Embryonic facial prominence (tissue), 1 donor: ENCODE measurements around the gene ARHGAP21.

ENCODE experiments used
- DNase-seq: peaks from one replicate; pipeline ENCODE4 v3.0.0-alpha.2; 2016; ENCODE audit errors: extremely low spot score

Gene ARHGAP21

DNA sequence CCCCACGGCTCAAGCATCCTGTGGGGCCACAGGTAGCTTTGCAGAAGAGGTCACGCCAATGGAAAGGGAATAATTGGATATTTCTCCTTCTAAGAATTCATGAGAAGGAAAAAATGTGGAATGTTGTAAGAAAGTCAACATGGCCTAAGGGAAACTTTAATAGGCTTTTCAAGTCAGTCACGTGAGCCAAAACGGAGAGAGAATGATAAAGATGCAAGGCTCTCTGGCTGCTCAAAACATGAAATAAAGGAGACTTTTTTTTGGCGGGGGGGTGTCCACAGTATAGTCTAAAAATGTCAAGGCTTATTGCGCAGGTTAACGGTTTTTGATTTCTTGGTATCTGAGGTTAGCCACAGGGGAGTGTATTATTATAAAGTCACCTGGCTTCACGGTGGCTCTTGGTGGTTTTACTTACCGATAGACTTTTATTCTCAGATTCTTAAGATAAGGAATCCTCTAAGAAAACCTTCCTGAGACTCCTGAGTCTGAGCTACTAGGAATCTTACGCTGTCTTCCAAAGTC lies 148.1 kb downstream of the ARHGAP21 start:
- DNase-seq: no peak

DNA sequence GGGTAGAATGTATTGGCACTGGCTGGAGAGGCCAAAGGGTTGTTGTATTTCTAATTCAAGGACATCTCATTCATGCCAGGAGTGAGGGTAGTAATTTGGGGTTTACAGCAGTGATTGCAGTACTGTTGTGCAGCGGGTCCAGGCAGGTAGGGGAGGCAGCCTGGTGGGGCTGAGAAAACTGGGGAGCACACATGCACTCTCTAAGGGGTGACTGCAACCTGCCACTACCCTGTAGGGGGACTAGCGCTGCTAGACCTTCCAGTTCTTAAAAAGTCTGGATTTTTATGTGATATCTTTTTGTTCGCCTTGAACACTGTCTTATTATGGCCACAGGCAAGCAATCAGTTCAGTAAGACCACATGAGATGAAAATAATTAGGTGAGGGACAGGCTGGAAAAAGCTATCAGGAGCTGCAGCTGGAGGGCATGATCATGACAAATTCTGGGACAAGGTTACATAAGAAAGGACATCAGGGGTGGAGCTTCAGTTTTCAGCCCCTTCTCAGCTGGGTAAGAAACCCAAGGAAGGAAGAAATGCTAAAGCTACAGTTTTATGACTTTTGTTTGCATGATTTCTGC lies 149.0 kb downstream of the ARHGAP21 start:
- DNase-seq: no peak

DNA sequence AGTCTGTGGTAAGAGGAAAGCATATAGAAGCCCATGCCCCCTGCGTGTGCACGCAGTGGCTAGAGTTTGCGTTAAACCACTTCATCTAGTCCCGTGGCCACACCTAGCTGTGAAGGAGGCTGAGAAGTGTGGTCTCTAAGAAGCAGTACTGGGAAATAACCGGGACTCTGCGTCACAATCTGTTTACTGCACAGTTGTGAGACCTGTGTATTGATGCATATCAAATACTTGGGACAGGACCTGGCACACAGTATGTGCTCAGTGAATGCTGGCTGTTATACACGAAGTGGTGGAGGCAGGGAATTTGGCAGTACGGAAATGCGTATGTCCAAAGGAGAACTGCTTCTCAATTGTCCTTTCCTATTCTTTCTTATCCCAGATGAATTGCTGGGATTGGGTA lies 149.5 kb downstream of the ARHGAP21 start:
- DNase-seq: no peak

DNA sequence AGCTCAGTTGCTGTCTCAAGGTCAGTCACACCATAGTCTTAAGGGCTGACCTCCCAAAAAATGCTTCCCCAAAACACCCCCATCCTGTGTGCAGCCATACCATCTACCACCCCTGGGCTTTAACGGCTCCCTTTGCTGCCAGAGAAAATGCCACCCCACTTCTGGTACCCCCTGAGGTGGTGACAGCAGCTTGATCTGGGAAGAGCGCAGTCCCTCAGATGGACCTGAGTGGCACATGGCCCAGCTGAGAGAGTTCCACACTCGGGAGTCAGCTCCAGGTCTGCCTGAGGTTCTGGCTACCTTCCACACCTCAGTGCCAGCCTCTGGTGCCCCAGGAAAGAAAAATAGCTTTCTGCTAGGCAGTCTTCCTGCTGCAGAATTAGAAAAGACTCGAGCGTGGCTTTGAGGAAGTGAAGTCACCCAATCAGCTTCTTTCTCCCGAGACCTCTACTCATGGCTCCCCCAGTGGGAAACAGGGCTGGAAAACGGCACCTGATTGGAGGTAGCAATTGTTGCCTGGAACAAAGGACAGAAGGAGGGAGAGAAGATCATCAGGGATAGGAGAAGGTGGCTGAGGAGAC lies 151.7 kb downstream of the ARHGAP21 start:
- DNase-seq: no peak

DNA sequence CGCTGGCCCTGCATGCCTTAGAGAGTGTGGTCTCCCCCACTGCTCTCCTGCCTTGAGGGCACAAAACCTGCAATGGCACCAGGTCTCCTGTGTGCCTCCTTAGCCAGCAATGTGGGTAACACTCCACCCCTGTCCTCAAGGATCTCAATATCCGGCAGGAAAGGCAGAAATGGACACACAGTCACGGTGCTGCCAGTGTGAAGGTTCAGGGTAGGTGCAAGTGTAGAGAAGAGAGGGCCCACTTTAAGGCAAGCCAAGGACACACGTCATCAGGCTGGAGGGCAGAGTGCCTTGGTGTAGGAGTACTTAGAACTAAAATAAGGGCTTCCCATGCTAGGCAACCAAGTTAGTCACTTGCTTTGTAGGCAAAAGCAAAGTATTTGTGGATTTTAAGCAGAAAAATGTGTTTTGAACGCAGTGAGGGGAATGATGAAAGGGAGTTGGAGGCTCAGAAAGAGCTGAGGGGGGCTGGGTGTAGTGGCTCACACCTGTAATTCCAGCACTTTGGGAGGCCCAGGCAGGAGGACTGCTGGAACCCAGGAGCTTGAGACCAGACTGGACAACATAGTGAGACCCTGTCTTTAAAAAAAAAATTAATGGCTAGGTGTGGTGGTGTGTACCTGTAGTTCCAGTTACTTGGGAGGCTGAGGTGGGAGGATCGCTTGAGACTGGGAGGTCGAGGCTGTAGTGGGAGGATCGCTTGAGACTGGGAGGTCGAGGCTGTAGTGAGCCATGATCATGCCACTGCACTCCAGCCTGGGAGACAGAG lies 152.8 kb downstream of the ARHGAP21 start:
- DNase-seq: no peak

DNA sequence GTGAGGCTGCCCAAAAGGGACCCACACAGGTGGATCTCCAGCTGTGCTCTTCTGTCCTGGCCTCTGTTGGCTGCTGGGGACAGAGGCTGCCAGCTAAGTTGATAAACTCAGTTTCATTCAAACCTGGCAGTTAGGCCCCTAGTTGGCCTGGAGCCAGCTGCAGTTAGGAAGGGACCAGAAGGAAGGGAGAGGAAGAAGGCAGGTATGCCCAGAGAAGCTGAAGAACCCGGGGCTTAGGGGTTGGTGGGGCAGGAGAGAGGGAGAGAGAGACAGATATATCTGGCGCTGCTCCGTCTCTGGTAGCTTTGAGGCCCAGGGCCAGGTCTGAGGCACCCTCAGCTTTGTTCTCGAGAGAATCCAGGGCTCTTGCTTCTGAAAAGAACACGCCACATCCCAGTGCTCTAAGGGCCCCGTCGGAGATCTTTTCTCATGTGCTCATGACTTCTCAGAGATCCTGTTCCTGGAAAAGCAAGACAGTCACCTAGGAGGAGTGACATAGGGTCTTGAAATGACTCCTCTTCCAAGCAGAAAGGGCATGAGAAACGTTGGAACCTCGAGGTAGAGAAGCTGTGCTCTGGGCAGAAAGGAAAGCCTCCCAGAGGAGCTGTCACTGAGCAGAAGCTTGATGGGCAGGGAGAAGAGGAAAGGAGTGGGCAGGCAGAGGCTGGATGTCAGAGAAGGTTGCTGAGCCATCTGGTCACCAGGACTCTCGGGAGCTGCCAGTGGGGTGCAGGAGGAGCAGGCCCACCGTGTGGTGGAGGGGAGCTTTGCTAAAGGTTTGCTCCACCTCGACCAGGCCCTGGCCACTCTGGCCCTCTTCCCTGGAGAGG lies 153.6 kb downstream of the ARHGAP21 start:
- DNase-seq: no peak

DNA sequence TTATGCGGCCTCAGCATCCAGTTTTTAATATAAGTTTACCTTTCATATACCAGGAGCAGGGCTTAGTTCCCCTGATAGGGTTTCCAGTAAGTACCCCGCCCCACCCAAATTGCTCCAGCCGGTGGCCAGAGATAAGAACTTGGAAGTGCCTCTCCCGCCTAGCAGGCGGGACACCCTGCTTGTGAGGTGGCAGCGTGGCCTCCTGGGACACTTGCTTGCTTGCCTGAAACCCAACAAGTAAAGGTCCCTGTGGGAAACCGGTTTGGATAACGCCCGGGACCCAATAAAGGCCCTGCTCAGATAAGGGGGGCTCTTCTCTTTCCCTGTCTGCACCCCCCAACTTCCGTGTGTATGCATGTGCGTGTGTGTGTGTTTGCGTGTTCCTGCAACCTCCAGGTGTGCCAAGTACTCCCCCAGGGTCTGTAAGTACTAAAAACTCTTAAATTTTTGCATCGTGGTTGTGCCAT lies 154.3 kb downstream of the ARHGAP21 start:
- no peak for DNase-seq

DNA sequence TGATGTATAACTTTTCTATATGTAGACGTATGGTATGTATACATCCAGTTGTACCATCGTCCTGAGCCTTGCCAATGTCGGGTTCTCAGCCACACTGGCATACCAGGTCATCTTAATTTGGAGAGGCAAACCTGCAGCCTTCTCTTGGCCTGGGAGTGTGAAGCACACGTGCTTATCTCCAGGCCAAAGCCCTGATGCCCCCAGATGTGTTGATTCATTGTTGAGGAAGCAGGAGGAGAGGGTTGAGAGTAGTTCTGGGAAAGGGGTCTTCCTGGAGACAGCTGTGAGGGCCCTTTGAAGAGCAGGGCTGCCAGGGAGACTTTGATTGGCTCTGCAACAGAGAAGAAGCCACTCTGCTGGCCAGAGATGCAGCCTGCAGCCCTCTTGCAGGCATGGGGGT lies 155.6 kb downstream of the ARHGAP21 start:
- no peak for DNase-seq

DNA sequence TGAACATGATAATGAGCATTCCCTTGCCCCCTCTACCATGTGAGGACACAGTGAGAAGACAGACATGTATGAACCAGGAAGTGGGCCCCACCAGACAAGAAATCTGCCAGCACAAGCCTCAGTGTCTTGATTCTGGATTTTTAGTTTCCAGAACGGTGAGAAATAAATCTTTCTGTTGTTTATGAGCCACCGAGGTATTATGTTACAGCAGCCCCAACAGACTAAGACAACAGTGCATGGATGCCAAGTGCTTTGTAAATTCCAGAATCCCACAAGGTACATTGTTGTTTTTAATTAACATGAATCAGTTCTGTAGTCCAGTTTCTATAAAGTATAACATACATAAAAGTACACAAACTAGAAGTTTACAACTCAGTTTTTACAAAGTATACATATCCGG lies 162.2 kb downstream of the ARHGAP21 start:
- DNase-seq: no peak

DNA sequence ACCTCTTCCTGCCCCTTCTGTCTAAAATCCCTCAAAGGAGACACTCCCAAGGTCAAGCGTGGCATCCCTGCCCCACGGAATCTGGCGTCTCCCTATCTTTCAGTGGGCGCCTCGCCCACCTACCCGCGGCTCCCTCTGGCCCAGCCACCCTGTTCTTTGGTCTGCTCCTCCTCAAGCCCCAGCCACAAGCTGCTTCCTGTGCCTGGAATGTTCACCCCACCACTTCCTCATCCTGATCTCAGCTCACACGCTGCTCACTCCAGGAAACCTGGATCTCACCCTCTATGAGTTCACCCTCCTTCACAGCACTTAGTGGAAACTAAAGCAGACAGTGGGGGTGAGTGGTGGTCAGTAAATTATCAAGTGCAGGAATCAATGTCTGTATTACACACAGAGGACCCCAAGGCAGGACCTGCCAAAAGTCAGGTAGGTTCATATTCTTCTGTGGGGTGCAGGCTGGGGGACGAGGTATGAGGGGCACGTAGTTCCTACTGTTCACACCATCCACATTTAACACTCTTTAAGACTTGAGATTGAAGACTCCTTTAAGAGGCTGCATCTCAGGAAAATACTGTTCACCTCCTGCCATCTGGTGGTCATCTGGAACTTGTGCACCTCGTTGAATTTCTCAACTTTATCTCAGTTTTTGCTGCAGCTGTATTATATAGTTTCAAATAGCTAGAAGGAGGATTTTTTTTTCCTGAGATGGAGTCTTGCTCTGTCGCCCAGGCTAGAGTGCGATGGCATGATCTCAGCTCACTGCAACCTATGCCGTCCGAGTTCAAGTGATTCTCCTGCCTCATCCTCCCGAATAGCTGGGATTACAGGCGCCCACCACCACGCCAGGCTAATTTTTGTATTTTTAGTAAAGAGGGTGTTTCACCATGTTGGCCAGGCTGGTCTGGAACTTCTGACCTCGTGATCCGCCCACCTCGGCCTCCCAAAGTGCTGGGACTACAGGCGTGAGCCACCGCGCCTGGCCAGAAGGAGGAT lies 166.6 kb downstream of the ARHGAP21 start:
- DNase-seq: peak; percentile 33

DNA sequence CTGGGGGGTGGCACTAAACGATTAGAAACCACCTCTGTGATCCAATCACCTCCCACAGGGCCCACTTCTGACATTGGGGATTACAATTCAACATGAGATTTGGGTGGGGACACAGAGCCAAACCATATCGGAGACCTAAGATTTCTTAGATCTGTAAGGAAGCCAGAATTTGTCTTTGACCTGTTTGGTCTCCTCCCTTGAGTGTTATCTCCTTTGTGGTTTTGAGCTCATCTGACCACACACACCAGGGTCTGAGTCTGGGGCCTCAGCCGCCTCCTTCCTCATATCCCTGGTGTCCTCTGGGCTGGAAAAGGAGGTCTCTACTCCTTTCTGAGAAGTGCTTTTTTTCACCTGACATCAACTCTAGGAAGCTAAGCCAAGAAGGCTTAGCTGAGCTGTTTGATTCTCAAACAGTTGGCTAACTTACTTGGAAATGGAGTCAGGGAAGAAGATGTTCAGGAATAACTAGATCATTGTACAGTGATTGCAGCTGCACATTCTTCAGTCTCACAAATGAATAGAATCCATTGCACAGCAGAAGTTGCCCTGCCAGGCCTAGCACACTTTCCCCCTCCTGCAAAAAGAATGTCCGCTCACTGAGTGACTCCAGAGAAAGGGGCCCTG lies 167.4 kb downstream of the ARHGAP21 start:
- DNase-seq: no peak

DNA sequence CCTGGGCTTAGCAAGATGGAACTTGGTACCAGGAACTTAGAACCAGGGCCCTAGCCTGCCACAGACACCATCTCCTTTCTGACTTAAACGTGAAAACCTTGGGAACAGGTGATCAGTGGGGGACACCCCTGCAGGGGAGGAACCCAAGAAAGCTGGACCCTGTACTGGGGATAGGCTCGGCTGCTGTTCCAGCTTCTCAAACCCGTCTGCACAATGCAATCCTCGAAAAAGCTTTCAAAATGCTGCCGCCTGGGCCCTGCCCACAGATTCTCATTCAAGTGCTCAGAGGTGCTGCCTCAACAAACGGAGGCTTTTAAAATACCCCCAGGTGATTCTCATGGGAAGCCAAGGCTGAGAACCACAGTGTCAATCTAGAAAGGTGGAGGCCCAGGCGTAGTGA lies 169.7 kb downstream of the ARHGAP21 start:
- no peak for DNase-seq

DNA sequence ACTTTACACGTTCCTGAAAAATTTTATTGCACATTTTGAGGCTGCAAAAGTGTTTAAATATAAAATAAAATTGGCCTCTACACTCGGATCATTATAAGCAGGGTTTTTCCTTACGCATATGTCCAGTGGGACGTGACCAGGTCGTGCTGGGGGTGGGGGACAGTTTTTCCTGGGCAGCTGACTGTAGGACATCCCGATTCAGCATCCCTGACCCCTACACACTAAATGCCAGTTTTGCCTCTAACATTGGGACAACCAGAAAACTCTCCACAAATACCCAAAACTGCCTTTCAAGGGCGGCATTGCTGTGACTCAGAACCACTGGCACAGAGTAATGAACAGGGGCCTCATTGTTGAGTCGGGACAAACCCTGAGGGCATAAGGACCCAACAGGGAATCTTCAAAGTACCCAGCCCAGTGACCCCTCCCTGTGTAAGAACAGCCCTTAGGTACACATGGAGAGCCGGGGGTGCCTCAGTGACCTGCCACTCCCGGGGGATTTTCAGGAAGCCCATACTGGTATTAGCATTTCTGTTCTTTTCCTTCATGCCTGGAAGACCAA lies 170.6 kb downstream of the ARHGAP21 start:
- DNase-seq: no peak

DNA sequence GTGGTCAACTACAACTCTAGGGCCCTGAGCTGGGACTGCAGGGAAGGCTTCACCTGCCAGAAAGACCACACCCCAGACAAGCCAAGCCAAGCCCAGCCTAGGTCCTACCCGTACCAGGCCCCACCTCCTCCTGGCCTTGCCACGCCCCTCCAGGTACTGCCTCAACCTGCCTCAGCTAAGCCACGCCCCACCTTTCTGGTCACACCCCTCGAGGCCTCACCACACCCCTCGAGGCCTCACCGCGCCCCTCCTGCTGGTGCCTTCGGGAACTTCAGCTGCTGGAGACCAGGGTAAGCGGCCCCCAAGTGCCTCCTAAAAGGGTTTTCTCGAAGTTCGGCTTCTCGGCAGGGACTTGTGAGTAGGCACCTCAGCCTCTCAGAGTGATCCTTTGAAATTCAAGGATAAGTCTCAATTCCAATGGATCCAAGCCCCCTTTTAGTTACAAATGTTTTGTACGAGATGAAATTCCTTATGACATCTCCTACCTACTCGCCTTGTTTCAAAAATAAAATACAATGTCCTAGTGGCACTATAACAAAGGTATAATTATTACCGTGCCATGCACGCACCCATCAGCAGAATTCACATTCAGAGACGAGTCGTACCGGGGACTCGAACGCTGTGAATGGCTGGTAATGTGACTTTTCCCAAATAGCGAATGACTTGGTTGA lies 171.2 kb downstream of the ARHGAP21 start:
- DNase-seq: no peak

DNA sequence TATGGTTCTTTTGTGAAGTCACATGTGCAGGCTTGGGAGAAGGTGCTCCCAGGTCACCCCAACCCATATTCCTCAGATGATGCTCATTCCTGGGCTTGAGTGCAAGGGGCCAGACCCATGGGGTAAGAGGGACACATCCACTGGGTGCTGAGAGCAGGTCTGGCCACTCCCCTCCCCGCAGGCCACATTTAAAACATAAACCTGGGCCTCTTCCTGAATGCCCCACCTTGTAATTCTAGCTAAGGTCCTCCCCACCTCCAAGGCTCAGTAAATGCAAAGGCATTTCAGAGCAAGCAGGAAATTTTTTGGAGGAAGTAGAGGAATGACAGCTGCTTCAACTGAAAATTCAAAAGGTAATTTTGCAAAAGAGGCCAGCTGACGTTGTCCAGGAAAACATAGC lies 172.5 kb downstream of the ARHGAP21 start:
- no peak for DNase-seq

DNA sequence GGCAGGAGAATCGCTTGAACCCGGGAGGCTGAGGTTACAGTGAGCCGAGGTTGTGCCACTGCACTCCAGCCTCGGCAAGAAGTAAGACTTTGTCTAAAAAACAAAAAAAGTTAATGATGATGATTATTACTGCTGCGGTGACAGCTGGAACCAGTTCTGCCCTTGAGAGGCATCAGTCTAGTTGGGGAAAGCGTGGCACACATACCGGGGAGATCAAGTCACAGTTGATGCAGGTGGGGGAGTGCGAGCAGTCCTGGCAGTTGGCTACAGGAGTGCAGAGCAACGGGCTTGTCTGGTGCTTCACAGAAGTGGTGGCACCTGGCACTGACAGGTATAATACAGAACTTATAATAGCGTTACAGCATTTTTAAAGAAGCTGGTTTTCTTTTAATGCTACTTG lies 173.0 kb downstream of the ARHGAP21 start:
- DNase-seq: no peak

DNA sequence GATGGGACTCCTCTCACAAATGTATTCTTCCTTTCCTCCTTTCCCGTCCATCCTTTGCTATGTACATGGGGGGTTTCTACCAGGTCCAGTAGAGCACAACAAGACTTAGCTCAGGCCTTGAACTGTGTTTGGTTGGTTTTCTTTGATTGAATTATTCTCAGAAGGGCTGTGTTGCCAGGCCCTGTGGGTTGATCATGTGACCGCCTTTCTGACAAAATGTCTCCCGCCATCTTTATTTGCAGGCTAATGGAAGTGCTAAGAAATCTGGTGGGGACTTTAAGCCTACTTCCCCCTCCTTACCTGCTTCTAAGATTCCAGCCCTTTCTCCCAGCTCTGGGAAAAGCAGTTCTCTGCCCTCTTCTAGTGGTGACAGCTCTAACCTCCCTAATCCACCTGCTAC lies 178.1 kb downstream of the ARHGAP21 start:
- DNase-seq: no peak

DNA sequence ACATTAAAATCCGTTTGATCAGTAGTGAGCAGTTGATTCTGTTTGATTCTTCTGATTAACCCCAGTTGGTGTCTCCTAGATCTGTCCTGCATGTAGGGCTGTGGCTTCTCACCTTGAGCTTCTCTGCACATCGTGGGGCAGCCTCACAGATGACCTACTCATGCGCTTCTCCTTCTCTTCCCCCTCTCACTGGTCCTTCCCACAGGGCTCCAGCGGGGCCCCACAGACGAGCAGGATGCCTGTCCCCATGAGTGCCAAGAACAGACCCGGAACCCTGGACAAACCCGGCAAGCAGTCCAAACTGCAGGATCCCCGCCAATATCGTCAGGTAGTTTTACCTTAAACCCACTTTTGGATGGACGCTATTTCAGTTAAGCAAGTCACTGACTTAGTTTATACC lies 178.9 kb downstream of the ARHGAP21 start:
- DNase-seq: no peak
